Stomach (tissue), 9 donors: Measurements from ENCODE around the gene LIPH. TPM values are rescaled to one million over a fixed set of nuclear protein-coding genes. Genes with fewer than 3 reads are reported as not detected.
"Not testable (repeated sequence)": the region's sequence is repeated elsewhere in the genome, so short reads cannot be mapped to it uniquely, and the experiment has no call there.

ENCODE experiments used
- DNase-seq, 2 donors: peaks; one replicate each; pipeline versions ENCODE4 v3.0.0 to v3.0.0-alpha.2; 2013 to 2019
- H3K27ac ChIP-seq, 5 donors: fragments of 200-600 bp in 4 of 5; sonication (generic) in 4 of 5; one replicate each; pipeline ENCODE4 v1.5.1; 2013 to 2019; ENCODE audit warnings: mild to moderate bottlenecking in 1 of 5, moderate library complexity in 1 of 5
- H3K27me3 ChIP-seq, 3 donors: fragments of 200-600 bp; sonication (generic); one replicate each; pipeline ENCODE4 v1.5.1; 2017 to 2019; ENCODE audit warnings: mixed run types in 1 of 3
- H3K36me3 ChIP-seq, 4 donors: fragments of 200-600 bp; sonication (generic); 1 replicate in 3 of 4; 2 replicates in 1 of 4; pipeline ENCODE4 v1.5.1; 2016 to 2019
- H3K4me1 ChIP-seq, 4 donors: fragments of 200-600 bp; sonication (generic); one replicate each; pipeline ENCODE4 v1.5.1; 2016 to 2019
- H3K4me3 ChIP-seq, 4 donors: fragments of 200-600 bp; sonication (generic) in 3 of 4; one replicate each; pipeline ENCODE4 v1.5.1; 2016 to 2019; ENCODE audit warnings: mild to moderate bottlenecking in 1 of 4
- H3K9me3 ChIP-seq, 4 donors: fragments of 200-600 bp; sonication (generic); one replicate each; pipeline ENCODE4 v1.5.1; 2016 to 2019
- EP300 ChIP-seq: sonication (generic); formaldehyde crosslinking; IDR thresholded peaks from one replicate; pipeline ENCODE4 v1.6.1; 2017; ENCODE audit warnings: antibody characterized with exemption
- POLR2A ChIP-seq, 4 donors: fragments of 450-650 bp; IDR thresholded peaks; one replicate each; pipeline ENCODE4 v1.6.1; 2016; ENCODE audit warnings: antibody characterized with exemption in 4 of 4, control low read depth in 2 of 4, mild to moderate bottlenecking in 1 of 4, moderate library complexity in 1 of 4
- POLR2AphosphoS5 ChIP-seq, 3 donors: sonication (generic); formaldehyde crosslinking; IDR thresholded peaks; one replicate each; pipeline ENCODE4 v1.6.1; 2016; ENCODE audit warnings: antibody characterized with exemption in 3 of 3
- WGBS, 5 donors: extraction: QIAGEN DNeasy Blood & Tissue Kit in 3 of 5; methylation state at CpG; one replicate each; pipeline versions ENCODE4 v1.1.5 to v1.1.7; 2013 to 2018; 5-methylcytosine and 5-hydroxymethylcytosine counted together
- intact Hi-C: fragments of 100-400 bp; cut with DNase I; formaldehyde crosslinking; loops from one replicate; pipeline ENCODE4 v1.15.1; 2023; ENCODE audit warnings: low total_unique reads
- polyA plus RNA-seq, 3 donors: library from polyadenylated mRNA; stranded (reverse); fragments of 200-250 nt; gene quantifications; one replicate each; pipeline ENCODE4 v1.2.3, GENCODE V29; 2013
- total RNA-seq, 5 donors: library from RNA; depleted of rRNA; stranded (reverse); fragments of >200 nt; gene quantifications; one replicate each; pipeline versions ENCODE4 v1.1.0 to v1.2.3, GENCODE V29; 2014 to 2016
- TF ChIP-seq, protein P1 (sequence below), 7 experiments: fragments of 450-650 bp in 4 of 7; fragments of 200-600 bp in 3 of 7; sonication (generic) in 3 of 7; IDR thresholded peaks; one replicate each; pipeline ENCODE4 v1.5.1; 2016 to 2019; ENCODE audit warnings: antibody characterized with exemption in 7 of 7, control low read depth in 2 of 7, mild to moderate bottlenecking in 1 of 7
- donor health status: healthy with polysubstance abuse.
- donor health status: Bipolar disorder and iron deficiency.
- donor health status: healthy.

Gene LIPH
- total and polyA plus RNA-seq, 8 donors, result 4.3 to 257 (median 16.7) TPM

GRCh38 chr3:185582871-185583270 lies 30.5 kb upstream of the LIPH start:
- H3K27ac ChIP-seq, result no peak overlapping the region
- H3K4me1 ChIP-seq, result peaks cover 15 to 23% (median 20%) of the 10 kb centered on the region in 4 donors
- H3K4me3 ChIP-seq, result no peak overlapping the region
- H3K36me3 ChIP-seq, result no peaks in the 10 kb centered on the region
- peak in 1 of 2 donors; percentile 21 for DNase-seq
- intact Hi-C loops, result no loop called here
- no peaks in the 10 kb centered on the region for H3K27me3 ChIP-seq
- H3K9me3 ChIP-seq, result no peaks in the 10 kb centered on the region
- 22 to 41% (median 31%) methylated on average over 3 of the region's 3 CpGs for WGBS, 5 donors
- TF ChIP-seq POLR2AphosphoS5 (IDR thresholded peaks at IDR 0.05) (no peak), EP300 (no peak), POLR2A (IDR thresholded peaks at IDR 0.05) (no peak)
- TF ChIP-seq, protein P1, sequence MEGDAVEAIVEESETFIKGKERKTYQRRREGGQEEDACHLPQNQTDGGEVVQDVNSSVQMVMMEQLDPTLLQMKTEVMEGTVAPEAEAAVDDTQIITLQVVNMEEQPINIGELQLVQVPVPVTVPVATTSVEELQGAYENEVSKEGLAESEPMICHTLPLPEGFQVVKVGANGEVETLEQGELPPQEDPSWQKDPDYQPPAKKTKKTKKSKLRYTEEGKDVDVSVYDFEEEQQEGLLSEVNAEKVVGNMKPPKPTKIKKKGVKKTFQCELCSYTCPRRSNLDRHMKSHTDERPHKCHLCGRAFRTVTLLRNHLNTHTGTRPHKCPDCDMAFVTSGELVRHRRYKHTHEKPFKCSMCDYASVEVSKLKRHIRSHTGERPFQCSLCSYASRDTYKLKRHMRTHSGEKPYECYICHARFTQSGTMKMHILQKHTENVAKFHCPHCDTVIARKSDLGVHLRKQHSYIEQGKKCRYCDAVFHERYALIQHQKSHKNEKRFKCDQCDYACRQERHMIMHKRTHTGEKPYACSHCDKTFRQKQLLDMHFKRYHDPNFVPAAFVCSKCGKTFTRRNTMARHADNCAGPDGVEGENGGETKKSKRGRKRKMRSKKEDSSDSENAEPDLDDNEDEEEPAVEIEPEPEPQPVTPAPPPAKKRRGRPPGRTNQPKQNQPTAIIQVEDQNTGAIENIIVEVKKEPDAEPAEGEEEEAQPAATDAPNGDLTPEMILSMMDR (IDR thresholded peaks at IDR 0.05), result no peak

- intact Hi-C loops, result no loop called here
- H3K4me3 ChIP-seq, result no peak overlapping the region
- 70 to 79% (median 73%) methylated on average over 3 of the region's 3 CpGs for WGBS, 5 donors
- peaks cover 13 to 16% (median 15%) of the 10 kb centered on the region in 4 donors for H3K4me1 ChIP-seq
- no peaks in the 10 kb centered on the region for H3K9me3 ChIP-seq
- no peaks in the 10 kb centered on the region for H3K27me3 ChIP-seq
- TF ChIP-seq, protein P1 (IDR thresholded peaks at IDR 0.05), result no peak
- TF ChIP-seq POLR2AphosphoS5 (IDR thresholded peaks at IDR 0.05) (no peak), EP300 (no peak), POLR2A (IDR thresholded peaks at IDR 0.05) (no peak)
- no peak overlapping the region for H3K27ac ChIP-seq
- no peaks in the 10 kb centered on the region for H3K36me3 ChIP-seq
- DNase-seq, result no peak
These were observed 29.8 kb upstream of the LIPH start for GRCh38 chr3:185582236-185582635.

DNA sequence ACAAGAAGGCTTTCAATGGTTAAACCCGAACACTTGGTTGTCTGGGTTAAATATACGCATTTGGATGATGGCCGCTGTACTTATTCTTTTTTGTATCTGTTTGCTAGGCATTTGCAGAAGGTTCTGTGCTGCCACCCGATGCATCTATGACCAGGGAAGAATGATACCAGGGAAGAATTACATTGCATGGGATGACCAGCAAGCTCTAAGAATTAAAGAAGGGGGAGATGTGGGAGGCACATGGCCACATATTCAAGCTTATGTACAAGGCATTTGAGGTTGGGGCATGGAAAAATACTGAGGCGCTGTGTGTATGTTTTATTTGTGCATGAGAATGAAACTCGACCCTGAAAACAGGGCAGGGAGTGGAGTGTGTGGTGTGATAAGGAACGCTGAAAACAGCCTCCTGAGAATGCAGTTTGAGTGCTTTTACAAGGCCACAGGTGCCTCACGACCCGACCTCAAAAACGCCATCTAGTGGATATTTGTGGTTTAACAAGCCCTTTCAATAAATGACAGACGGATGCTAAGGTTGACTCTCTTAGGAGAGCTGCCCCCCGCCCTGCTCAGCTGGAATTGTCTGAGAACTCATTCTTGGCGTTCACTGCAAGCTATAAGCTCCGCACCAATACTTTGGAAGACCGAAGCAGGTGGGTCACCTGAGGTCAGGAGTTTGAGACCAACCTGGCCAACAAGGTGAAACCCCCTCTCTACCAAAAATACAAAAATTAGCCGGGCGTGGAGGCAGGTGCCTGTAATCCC lies 22.9 kb upstream of the LIPH start:
- intact Hi-C loops, H3K27me3 ChIP-seq, H3K4me1 ChIP-seq, H3K4me3 ChIP-seq, H3K36me3 ChIP-seq, H3K27ac ChIP-seq: not testable (repeated sequence)
- TF ChIP-seq, protein P1 (IDR thresholded peaks at IDR 0.05), result peak in 5 of 7 experiments; percentile 40 to 80 (median 48)
- H3K9me3 ChIP-seq, result peaks cover 0 to 13% (median 0%) of the 10 kb centered on the region in 4 donors
- DNase-seq, result peak in 1 of 2 donors; percentile 87
- 20 to 25% (median 24%) methylated on average over 17 of the region's 17 CpGs for WGBS, 5 donors

DNA sequence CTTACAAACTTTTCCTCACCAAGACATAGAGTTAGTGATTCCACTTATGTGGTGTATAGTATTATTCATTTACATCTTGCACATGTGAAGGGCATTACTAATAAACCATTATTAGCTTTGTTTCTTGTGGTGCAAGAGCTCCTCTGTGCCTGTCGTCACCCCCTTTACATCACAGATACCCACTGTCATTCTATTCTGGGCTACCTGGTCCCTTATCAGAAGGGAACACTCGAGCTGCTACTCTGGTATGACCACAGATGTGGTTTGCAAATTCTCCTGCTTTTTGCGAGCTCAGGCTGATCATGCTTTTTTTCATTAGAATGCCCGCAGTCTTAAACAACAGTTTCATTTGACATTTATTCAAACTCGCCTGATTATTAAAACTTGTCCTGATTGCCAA lies 19.8 kb upstream of the LIPH start:
- no peak for TF ChIP-seq POLR2A (IDR thresholded peaks at IDR 0.05)
- Histone ChIP-seq H3K4me3 (no peak overlapping the region), H3K36me3 (no peaks in the 10 kb centered on the region), H3K27me3 (peaks cover 0 to 3% (median 0%) of the 10 kb centered on the region in 3 donors), H3K27ac (no peak overlapping the region), H3K9me3 (peaks cover 0 to 18% (median 0%) of the 10 kb centered on the region in 4 donors), H3K4me1 (peaks cover 0 to 9% (median 0%) of the 10 kb centered on the region in 4 donors)
- WGBS, 5 donors, result 81 to 86% (median 84%) methylated on average over 5 of the region's 5 CpGs
- DNase-seq, result no peak
- intact Hi-C loops, result no loop called here

DNA sequence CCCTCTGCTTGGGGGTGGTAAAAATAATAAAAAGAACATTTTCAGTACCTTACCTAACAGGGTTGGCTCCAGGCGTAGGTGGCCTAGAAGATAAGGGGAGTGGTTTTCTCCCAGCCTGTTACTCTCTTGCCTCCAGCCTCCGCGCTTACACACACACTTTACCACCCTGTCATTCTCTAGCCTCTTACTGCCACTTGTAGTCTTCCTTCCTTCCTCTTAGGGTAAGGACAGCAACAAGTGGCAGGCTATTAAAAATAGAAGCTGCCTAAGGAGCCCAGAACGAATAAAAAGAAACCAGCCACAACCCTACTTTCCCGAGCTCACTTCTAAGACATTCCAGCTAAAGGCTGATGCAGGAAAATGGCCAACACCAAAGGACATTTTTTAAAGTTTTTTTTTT lies 9.6 kb upstream of the LIPH start:
- intact Hi-C loops, result no loop called here
- Histone ChIP-seq H3K4me3 (no peak overlapping the region), H3K27me3 (peaks cover 0 to 20% (median 0%) of the 10 kb centered on the region in 3 donors), H3K27ac (peak overlapping the region in 2 of 5 donors; percentile 44 to 50), H3K9me3 (no peaks in the 10 kb centered on the region), H3K36me3 (no peaks in the 10 kb centered on the region), H3K4me1 (peaks cover 0 to 16% (median 5%) of the 10 kb centered on the region in 4 donors)
- WGBS, 5 donors, result 45 to 57% (median 46%) methylated on average over 5 of the region's 5 CpGs
- peak in 1 of 2 donors; percentile 53 for DNase-seq
- TF ChIP-seq, protein P1 (IDR thresholded peaks at IDR 0.05), result no peak
- no peak for TF ChIP-seq POLR2A (IDR thresholded peaks at IDR 0.05)
- TF ChIP-seq EP300, result no peak
- TF ChIP-seq POLR2AphosphoS5 (IDR thresholded peaks at IDR 0.05), result no peak
